Sigmoid colon (tissue), 3 donors: ENCODE results near the gene CCL26.

Source experiments
- CTCF ChIP-seq, 4 experiments: fragments of 450-650 bp in 3 of 4; fragments of 200-600 bp in 1 of 4; IDR thresholded peaks; one replicate each; pipeline ENCODE4 v1.5.1; 2016 to 2019; ENCODE audit warnings: antibody characterized with exemption in 4 of 4, mild to moderate bottlenecking in 3 of 4, moderate library complexity in 2 of 4
- POLR2A ChIP-seq, 2 donors: fragments of 450-650 bp; IDR thresholded peaks; one replicate each; pipeline ENCODE4 v1.6.1; 2016; ENCODE audit warnings: antibody characterized with exemption in 2 of 2, mild to moderate bottlenecking in 2 of 2, moderate library complexity in 2 of 2

- TF ChIP-seq CTCF (IDR thresholded peaks at IDR 0.05): no peak
- TF ChIP-seq POLR2A (IDR thresholded peaks at IDR 0.05): no peak
Measured at GRCh38 chr7:75758491-75758890, 13.5 kb downstream of the CCL26 start.
